HG02798 (cell line): ENCODE results near the gene SAP30BP.

Experiments
- ATAC-seq: cut with Tn5 transposase; IDR thresholded peaks from one replicate; pipeline ENCODE4 v1.9.1; 2021; ENCODE audit warnings: mild to moderate bottlenecking; ENCODE audit not compliant: unreplicated experiment, poor library complexity

The SAP30BP gene

GRCh38 chr17:75733471-75733870 is 66.3 kb downstream of the SAP30BP start:
- ATAC-seq: no peak

GRCh38 chr17:75734674-75735294 is 67.6 kb downstream of the SAP30BP start:
- no peak for ATAC-seq

GRCh38 chr17:75736173-75736835 is 69.2 kb downstream of the SAP30BP start:
- ATAC-seq: no peak

- ATAC-seq: no peak
These were observed 70.2 kb downstream of the SAP30BP start for GRCh38 chr17:75737133-75737962.

GRCh38 chr17:75738218-75738802 is 71.2 kb downstream of the SAP30BP start:
- no peak for ATAC-seq

- ATAC-seq: no peak
These were observed 72.0 kb downstream of the SAP30BP start for GRCh38 chr17:75739174-75739573.

- ATAC-seq: no peak
These were observed 72.7 kb downstream of the SAP30BP start for GRCh38 chr17:75739801-75740200.

- ATAC-seq: no peak
These were observed 73.1 kb downstream of the SAP30BP start for GRCh38 chr17:75740215-75740614.

GRCh38 chr17:75740631-75741077 is 73.5 kb downstream of the SAP30BP start:
- no peak for ATAC-seq

- no peak for ATAC-seq
These were observed 75.2 kb downstream of the SAP30BP start for GRCh38 chr17:75742337-75742736.

GRCh38 chr17:75743625-75744206 is 76.6 kb downstream of the SAP30BP start:
- no peak for ATAC-seq

- ATAC-seq: no peak
These were observed 81.6 kb downstream of the SAP30BP start for GRCh38 chr17:75748706-75749105.

- ATAC-seq: peak; percentile 50
These were observed 82.6 kb downstream of the SAP30BP start for GRCh38 chr17:75749545-75750389.

GRCh38 chr17:75750661-75751423 is 83.7 kb downstream of the SAP30BP start:
- no peak for ATAC-seq

- ATAC-seq: no peak
These were observed 84.7 kb downstream of the SAP30BP start for GRCh38 chr17:75751676-75752404.

- no peak for ATAC-seq
These were observed 85.2 kb downstream of the SAP30BP start for GRCh38 chr17:75752405-75752709.

- ATAC-seq: no peak
These were observed 85.8 kb downstream of the SAP30BP start for GRCh38 chr17:75752802-75753513.
